ENCODE results near the gene PRDM16.

GRCh38 chr1:3318329-3318728 is 249.3 kb downstream of the PRDM16 start:
- TF ChIP-seq CTCF (conservative IDR thresholded peaks at IDR 0.05; ENCODE audit: low read length) (no peak), EZH2phosphoT487 (IDR thresholded peaks at IDR 0.05; ENCODE audit: borderline replicate concordance) (no peak)
